Measurements from ENCODE around the gene NHLRC2. TPM values are rescaled to one million over a fixed set of nuclear protein-coding genes. Genes with fewer than 3 reads are reported as not detected.

NHLRC2 gene
- total RNA-seq, 4 donors from 2014 or later: 18.3 to 140 (median 45.8) TPM

DNA sequence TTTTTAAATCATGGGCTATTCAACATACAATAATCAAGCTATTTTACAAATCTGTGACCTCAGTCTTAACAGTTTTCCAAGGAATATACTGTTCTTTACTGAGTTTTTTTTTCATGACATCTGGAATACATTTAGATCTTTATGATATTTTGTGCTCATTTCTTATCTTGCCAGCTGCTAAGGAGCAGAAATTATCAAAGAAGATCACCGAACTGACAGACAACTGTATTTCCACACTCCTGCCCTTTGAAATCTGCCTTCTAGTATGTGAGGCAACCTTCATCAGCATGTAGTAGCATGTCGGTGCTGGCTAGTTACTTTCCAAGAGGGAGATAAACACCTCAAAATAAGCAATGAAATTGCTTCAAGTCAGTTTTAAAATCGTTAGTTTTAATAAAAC lies 66.4 kb downstream of the NHLRC2 start:
- no peak for DNase-seq
- intact Hi-C loops (cut with DNase I; ENCODE audit: low total_unique reads) (no loop called here), in situ Hi-C loops (cut with MboI; ENCODE audit: low pct_ligation_motif_present in 1 of 4, low pct_unique_long_range_greater_than_20kb in 1 of 4, low sequenced_read_pairs in 3 of 4) (no loop called here)
- Histone ChIP-seq H3K27me3 (no peaks in the 10 kb centered on the region), H3K9me3 (no peaks in the 10 kb centered on the region), H3K4me1 (peaks cover 0 to 3% (median 0%) of the 10 kb centered on the region in 4 donors), H3K27ac (no peak overlapping the region), H3K36me3 (no peaks in the 10 kb centered on the region), H3K4me3 (no peak overlapping the region)
- WGBS, 2 donors (ENCODE audit: low coverage in 1 of 2): 54 to 71% methylated on average over 2 to 3 of the region's 3 CpGs
- TF ChIP-seq EP300 (IDR thresholded peaks at IDR 0.05; ENCODE audit: low read depth) (no peak), CTCF (IDR thresholded peaks at IDR 0.05) (no peak), POLR2A (IDR thresholded peaks at IDR 0.05) (no peak), POLR2AphosphoS5 (IDR thresholded peaks at IDR 0.05) (no peak)

- in situ Hi-C loops (cut with MboI; ENCODE audit: low pct_ligation_motif_present in 1 of 4, low pct_unique_long_range_greater_than_20kb in 1 of 4, low sequenced_read_pairs in 3 of 4) (no loop called here), intact Hi-C loops (cut with DNase I; ENCODE audit: low total_unique reads) (no loop called here)
- WGBS, 2 donors (ENCODE audit: low coverage in 1 of 2): 53 to 63% methylated on average over 5 of the region's 5 CpGs
- Histone ChIP-seq H3K4me1 (peaks cover 0 to 3% (median 0%) of the 10 kb centered on the region in 4 donors), H3K9me3 (no peaks in the 10 kb centered on the region), H3K4me3 (no peak overlapping the region), H3K27ac (no peak overlapping the region), H3K36me3 (no peaks in the 10 kb centered on the region), H3K27me3 (no peaks in the 10 kb centered on the region)
- DNase-seq: no peak
- TF ChIP-seq POLR2AphosphoS5 (IDR thresholded peaks at IDR 0.05): no peak
- TF ChIP-seq EP300 (IDR thresholded peaks at IDR 0.05; ENCODE audit: low read depth): no peak
- no peak for TF ChIP-seq CTCF (IDR thresholded peaks at IDR 0.05)
- no peak for TF ChIP-seq POLR2A (IDR thresholded peaks at IDR 0.05)
Measured at GRCh38 chr10:113921561-113922370, 67.3 kb downstream of the NHLRC2 start.

DNA sequence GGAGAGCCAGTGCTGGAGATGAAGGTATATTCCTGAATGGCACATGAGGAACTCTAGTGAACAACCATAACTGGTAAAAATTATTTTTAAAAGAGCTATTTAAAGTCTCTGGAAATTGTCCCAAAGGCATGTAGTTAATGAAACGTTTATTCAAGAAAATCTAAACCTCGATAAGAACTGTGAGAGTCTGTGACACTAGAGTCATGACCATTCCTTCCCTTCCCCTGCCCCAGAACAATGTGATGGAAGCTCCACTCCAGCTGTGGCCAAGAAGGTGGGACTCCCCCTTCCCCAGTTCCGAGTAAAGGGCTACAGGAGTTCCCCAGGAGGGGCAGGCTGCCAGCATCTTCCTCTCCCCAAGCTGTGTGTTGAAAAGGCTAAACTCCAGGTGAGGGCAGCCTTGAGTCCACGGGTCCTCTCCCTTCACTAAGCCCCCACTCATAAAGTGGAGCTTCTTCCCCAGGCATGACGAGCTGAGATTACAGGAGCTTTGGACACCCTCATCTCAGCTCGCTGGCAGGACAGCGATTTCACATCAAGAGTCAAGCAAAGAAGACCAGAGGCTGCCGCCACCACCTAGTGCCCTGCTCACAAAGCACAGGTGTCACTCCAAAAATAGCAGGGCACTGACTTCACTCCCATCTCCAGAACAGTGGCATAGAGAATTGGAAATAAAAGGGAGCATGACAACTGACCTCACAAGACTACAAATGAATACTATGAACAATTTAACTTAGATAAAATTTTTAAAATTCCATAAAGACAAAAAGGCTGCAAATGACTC lies 68.5 kb downstream of the NHLRC2 start:
- H3K4me3 ChIP-seq: no peak overlapping the region
- no peak for DNase-seq
- WGBS, 2 donors (ENCODE audit: low coverage in 1 of 2): 45 to 80% methylated on average over 1 to 8 of the region's 8 CpGs
- in situ Hi-C loops (cut with MboI; ENCODE audit: low pct_ligation_motif_present in 1 of 4, low pct_unique_long_range_greater_than_20kb in 1 of 4, low sequenced_read_pairs in 3 of 4): no loop called here
- H3K27me3 ChIP-seq: no peaks in the 10 kb centered on the region
- peaks cover 0 to 3% (median 0%) of the 10 kb centered on the region in 4 donors for H3K4me1 ChIP-seq
- no peak for TF ChIP-seq POLR2A (IDR thresholded peaks at IDR 0.05)
- no peak for TF ChIP-seq CTCF (IDR thresholded peaks at IDR 0.05)
- TF ChIP-seq EP300 (IDR thresholded peaks at IDR 0.05; ENCODE audit: low read depth): no peak
- TF ChIP-seq POLR2AphosphoS5 (IDR thresholded peaks at IDR 0.05): no peak
- H3K36me3 ChIP-seq: no peaks in the 10 kb centered on the region
- intact Hi-C loops (cut with DNase I; ENCODE audit: low total_unique reads): no loop called here
- H3K9me3 ChIP-seq: no peaks in the 10 kb centered on the region
- no peak overlapping the region for H3K27ac ChIP-seq

DNA sequence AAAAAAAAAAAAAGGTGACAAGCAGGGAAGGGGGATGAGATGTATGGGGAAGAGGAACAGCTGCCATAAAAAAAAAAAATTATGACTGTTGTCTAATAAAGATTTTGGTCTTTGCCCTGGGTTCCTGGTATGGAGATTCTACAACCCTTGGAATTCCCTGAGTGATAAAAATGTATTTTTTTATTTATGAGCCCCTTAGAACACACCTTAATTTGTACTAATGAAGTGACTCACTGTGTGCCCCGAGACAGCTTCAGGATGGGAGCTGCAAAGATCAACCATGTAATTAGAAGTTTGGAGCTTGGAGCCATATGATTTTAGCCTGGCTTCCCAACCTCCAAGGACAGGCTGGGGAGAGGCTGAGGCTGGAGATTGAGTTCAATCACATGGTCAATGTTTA lies 69.7 kb downstream of the NHLRC2 start:
- TF ChIP-seq CTCF (IDR thresholded peaks at IDR 0.05): no peak
- Histone ChIP-seq H3K9me3 (no peaks in the 10 kb centered on the region), H3K4me3 (no peak overlapping the region), H3K4me1 (peaks cover 0 to 7% (median 0%) of the 10 kb centered on the region in 4 donors), H3K36me3 (no peaks in the 10 kb centered on the region), H3K27ac (no peak overlapping the region), H3K27me3 (no peaks in the 10 kb centered on the region)
- intact Hi-C loops (cut with DNase I; ENCODE audit: low total_unique reads) (no loop called here), in situ Hi-C loops (cut with MboI; ENCODE audit: low pct_ligation_motif_present in 1 of 4, low pct_unique_long_range_greater_than_20kb in 1 of 4, low sequenced_read_pairs in 3 of 4) (no loop called here)
- DNase-seq: no peak
- 42 to 67% methylated on average over 1 of the region's 1 CpG for WGBS, 2 donors (ENCODE audit: low coverage in 1 of 2)

Measured in transverse colon (tissue), 4 donors.